Right renal cortex interstitium (tissue), 3 donors: ENCODE measurements around the gene MYH7B. TPM values are rescaled to one million over a fixed set of nuclear protein-coding genes. Genes with fewer than 3 reads are reported as not detected.

Experiments used
- DNase-seq, 3 donors: peaks; one replicate each; pipeline ENCODE4 v3.0.0-alpha.2; 2013; ENCODE audit warnings: low read depth in 3 of 3, low spot score in 2 of 3
- polyA plus RNA-seq, 3 donors: library from polyadenylated mRNA; unstranded; fragments of 120-200 nt; gene quantifications; one replicate each; pipeline ENCODE4 v1.2.1, GENCODE V29; 2013; ENCODE audit not compliant: insufficient read length in 3 of 3

Gene MYH7B
- polyA plus RNA-seq, 3 donors: 0.65 to 0.90 (median 0.88) TPM

DNA sequence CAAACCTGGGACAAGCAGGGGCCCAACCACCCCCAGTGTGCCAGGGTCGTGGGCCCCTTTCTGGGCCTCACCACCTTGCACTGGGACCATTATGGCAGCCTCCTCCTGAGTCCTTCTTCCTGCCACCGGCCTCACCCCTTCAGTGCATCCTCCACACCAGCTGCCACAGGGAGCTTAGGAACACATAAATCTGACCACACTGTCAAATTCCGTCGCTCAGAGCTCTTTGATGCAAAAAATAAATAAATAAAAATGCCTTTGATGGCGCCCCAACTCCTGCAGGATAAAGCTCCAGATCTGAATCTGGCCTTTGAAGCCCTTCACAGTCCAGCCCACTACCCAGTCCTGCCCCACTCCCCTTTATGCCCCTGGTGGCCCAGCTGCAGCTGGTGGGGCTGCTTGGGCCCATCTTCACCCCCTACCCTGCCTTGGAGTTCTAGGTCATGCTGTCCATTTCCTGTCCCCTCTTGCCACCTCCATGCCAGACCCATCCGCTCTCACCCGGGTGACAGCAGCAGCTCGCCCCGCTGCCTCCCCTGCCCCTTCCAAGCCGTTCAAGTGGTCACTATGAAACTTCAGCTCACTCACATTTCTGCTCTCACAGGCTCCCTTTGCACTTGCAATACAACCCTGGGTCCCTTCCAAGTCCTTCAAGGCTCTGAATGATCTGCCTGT is 16.0 kb downstream of the MYH7B start:
- no peak for DNase-seq

DNA sequence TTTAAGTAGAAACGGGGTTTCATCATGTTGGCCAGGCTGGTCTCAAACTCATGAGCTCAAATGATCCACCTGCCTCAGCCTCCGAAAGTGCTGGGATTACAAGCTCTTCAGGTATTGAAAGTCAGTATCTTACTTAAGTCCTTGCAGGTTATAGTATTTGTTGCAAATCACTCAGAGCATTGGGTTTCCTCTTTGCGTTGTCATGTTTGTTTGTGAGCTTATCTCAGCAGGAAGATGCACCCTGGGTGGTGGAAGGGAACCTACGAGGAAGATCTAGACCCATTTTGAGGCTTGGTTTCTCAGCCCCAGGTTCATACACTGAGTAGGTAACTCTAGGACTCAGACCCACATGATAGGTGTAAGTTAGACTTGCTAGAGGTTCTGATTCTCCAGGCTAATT is 18.6 kb downstream of the MYH7B start:
- no peak for DNase-seq

DNA sequence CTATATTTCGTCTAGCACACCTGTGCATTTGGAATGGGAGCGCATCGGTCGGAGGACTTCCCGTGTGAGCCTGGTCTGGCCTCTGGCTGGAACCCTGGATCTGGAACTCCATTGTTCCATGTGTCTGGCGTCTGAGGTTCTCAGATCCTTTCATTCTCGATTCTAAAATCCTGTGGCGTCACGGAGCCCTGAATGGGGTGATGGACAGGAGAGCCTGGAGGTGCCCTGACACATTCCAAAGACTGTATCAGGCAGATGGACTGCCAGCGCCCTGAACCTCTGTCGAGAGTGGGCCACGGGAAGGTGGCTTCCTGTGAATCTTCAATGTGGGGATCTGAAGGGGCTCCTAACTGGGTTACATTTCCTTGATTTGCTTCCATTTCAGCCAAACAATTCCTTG is 20.6 kb downstream of the MYH7B start:
- DNase-seq: no peak

DNA sequence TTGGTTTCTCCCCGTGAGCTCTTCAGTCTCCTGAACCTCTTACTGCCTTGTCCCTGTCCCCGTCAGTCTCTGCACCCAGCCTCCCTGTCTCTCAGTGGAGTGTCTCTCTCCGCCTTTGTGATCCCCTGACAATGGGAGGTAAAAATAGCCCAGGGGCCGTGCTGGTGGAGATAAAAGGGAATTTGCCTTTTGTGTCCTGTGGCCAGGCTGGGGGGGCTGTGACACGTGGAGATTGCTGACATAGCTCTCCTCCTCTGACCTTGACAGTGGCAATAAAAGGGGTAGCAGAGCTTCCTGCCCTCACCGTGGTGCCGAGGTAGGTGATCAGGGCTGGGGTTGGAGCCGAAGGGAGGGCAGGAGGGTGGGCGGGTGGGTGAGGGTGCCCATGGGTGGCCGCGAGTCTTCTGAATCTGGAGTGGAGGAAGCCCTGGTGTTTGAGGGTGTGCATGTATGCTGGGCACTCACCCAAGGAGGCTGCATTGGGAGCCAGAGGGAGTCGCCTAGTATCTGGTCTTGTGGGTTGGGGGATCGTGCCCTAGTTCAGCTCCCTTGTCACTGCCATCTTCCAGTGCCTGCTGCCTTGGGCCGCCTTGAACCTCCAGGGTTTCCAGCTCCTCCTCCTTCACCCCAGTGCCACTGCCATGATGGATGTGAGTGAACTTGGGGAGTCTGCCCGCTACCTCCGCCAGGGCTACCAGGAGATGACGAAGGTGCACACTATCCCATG is 21.9 kb downstream of the MYH7B start:
- no peak for DNase-seq

DNA sequence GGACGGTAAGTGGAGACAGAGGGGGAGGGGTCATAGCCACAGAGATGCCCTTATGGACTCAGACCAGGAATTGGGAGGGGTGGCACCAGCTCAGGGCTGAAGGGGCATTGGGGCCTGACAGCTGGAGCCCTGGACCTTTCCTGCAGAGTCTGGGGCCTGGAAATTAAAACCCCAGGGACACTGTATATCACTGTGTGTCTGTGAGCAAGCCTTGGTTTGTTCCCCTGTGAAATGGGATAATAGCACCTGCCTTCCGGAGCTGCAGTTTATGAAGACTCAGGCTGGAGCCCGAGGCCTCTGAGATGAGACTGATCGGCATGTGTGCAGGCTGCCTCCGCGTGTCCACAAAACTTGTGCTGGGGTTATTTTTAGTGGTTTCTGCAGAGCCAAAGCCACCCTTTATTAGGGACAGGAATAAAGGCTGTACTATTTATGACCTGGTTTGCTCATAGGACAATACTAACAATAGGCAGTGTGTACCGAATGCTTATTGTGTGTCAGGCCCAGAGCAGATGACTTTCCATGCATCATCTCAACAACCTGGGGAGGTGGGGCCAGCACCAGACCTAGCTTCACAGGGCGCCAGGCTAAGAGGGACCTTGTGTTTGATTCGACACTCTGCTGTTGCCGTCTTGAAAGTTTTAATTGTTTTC is 22.6 kb downstream of the MYH7B start:
- DNase-seq: no peak

DNA sequence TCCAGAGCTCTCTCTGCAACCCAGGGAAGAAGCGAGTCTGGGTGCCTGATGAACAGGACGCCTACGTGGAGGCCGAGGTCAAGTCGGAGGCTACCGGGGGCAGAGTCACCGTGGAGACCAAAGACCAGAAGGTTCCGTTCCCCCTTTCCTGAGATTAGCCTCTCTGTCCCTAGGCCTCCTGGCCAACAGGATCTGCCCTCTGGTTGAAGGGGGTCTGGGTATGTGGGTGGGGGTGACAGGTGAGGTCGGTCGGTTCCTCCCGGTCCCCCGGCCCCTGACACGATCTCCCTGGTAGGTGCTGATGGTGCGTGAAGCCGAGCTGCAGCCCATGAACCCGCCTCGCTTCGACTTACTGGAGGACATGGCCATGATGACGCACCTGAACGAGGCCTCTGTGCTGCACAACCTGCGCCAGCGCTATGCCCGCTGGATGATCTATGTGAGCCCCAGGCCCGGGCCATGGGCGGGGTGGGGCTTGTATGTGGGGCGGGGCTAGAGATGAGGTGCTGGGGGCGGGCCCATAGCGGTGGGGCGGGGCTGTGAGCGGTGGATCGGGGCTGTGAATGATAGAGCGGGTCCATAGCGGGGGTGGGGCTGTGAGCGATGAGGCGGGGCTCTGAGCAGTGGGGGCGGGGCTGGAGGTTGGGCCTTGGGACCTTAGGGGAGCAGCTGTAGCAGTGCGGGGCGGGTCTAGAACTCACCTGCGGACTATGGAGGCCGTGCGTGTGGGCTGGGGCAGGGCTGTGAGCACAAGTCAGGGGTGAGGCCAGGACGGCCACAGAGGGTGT is 23.9 kb downstream of the MYH7B start:
- no peak for DNase-seq

DNA sequence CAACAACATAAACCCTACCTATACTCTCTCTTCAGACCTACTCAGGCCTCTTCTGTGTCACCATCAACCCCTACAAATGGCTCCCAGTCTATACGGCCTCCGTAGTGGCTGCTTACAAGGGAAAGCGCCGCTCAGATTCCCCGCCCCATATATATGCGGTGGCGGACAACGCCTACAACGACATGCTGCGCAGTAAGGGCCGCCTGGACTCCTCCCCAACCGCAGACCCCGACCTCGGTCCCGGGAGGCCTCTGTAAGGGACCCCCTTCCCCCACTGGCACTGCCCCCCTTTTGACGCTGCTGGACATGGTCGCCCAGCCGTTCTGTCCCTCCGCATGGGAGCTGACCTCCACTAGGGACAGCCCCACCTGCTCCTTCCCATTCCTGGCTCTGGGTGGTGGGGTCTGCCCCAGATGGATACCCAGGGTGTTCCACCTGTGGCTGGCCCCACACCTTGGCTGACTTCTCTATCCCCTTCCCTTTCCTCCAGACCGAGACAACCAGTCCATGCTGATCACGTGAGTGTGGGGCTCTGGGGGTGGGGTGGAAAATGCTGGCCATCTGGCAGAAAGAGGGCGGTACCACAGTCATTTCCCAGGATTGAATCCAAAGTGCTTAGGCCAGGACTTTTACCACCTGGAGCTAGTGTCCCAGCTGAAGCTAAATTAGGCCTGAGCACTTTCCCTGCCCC is 25.0 kb downstream of the MYH7B start:
- no peak for DNase-seq

DNA sequence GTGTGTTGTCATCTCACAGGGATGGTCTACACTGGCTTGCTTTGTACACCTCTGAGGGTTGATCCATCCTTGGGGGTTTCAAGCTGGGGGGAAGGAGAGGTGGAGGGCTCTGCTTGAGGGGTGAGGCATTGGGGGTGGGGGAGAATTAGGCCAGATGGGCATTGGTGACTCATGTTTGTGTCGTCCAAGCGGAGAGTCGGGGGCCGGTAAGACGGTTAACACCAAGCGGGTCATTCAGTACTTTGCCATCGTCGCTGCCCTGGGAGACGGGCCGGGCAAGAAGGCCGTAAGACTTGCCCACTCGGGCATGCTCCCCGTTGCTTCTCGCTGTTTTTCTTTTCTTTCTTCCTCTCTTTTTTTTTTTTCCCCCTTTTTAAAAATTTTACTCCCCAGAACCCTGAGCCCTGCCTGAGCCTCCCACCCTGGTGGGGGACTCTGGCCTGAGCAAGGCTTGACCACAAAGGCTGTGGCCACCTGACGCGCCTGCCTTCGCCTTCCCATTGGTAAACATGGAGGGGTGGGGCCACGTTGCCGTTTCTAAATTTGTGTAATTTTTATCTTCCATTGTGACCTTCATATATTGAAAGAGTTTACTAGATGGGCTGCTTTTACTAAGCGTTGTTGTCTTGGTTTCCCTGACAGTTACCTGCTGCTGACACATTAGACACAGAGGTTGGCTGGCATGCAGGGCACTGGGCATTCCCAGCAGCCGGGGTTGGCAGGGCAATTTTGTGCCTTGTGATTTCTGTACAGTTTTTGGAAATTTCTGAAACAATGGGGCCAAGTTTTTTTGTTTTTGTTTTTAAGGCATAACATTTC is 26.8 kb downstream of the MYH7B start:
- no peak for DNase-seq

DNA sequence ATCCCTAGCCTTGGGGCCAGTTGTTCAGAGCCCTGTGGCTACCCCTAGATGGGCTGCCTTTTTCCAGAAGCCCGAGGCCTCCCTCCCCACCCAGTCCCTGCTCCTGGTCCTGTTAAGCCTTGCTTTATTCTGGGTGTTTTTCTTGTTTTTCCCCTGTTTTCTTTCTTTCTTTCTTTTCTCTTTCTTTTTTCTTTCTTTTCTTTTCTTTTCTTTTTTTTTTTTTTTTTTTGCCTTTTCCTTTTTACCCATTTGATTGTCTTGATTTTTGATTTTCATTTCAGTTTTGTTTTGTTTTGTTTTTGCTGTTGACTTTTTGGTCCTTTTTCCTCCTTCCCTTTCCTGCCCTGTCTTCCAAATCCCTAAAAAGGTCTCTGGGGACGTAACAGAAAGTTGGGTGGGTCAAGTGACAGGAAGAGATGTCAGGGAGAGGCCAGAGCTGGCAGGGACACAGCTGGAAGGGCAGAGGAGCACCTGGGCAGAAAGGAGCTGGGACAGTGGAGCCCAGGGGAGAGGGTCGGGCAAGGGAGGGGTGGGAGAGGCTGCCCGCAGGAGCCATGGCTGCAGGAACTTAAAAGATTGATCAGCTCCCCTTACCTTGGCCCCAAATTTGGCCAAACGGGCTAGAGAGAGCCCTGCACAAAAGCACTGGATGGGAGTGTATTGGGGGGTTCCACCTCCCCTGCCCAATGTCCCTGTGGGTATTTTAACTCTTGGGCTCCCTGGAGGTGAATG is 27.6 kb downstream of the MYH7B start:
- DNase-seq: no peak

DNA sequence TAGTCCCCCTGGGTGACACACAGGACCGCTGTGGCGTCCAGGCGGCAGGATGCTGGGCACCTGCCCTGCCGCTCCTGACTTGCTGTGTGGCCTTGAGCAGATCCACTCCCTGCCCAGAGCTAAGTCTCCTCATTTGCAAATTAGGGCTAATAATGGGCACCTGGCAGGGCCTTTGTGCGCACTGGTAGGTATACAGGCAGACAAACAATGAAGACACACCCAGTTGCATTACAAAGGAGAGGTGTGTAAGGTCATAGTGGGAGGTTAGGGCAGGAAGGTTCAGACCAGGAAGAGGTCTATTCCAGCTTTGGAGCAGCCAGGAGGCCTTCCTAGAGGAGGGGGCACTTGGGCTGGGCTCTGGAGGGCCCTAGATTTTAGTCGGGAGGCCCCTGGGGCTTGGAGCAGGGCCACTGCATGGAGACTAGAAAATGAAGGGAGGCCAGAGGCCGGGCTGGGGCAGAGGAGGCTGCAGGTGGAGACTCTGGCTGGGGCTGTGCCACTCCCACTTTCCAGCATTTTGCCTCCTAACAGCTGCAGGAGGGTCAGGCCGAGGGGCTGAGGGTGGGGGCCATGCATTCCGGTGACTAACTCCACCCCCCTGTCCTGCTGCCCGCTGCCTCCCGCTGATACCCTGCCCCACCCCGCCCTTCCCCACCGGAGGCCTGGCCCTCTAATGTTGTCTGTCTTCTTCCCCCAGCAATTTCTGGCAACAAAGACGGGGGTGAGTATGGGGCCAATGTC is 28.5 kb downstream of the MYH7B start:
- DNase-seq: no peak

DNA sequence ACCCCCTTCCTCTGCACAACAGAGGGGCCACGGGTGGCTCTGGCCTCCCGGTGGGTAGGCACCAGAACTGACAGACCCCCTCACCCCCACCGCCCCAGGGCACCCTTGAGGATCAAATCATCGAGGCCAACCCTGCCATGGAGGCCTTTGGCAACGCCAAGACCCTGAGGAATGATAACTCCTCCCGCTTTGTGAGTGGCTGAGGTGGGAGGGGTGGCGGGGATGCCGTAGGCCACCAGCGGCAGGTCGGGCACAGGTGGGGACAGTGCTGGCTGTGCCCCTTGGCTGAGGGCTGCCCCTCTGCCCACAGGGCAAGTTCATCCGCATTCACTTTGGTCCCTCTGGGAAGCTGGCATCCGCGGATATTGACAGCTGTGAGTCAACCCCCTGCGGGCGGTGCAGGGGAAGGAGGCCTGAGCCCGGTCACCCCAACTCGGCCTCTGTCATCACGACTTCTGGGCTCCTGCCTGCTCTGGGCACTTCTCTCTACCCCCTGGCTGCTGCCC is 29.1 kb downstream of the MYH7B start:
- no peak for DNase-seq

DNA sequence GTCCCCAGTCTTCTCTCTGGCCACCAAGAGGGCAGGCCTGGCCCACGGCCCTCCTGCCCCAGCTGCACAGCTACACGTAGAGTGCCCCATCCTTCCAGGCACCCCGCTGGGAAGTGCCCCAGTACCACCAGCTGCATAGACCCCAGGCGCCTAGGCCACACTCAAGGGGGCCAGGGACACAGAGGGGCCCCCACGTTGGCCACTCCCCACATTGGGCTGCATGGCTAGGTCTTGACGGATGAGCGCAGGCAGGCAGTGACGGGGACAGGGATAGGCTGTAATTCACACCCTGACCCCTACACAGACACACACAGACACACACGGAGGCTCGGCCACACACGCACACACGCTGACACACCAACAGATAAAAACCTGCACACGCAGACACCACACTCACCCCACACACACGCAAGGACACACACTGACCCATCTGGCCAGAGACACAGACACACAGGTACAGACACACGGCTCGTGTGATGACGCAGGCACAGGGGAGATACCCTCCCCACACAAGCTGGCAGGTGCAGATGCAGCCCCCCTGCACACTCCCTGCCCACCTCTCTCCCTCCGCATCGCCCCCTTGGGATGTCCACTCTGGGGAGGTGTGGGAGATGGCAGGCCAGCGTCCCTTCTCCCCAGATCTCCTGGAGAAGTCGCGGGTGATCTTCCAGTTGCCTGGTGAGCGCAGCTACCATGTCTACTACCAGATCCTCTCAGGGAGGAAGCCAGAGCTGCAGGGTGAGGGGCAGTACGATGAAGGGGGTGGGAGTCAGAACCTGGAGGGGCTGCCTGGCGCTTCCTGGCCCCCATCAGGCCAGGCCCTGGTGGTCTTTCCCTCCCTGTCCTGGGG is 30.0 kb downstream of the MYH7B start:
- no peak for DNase-seq

DNA sequence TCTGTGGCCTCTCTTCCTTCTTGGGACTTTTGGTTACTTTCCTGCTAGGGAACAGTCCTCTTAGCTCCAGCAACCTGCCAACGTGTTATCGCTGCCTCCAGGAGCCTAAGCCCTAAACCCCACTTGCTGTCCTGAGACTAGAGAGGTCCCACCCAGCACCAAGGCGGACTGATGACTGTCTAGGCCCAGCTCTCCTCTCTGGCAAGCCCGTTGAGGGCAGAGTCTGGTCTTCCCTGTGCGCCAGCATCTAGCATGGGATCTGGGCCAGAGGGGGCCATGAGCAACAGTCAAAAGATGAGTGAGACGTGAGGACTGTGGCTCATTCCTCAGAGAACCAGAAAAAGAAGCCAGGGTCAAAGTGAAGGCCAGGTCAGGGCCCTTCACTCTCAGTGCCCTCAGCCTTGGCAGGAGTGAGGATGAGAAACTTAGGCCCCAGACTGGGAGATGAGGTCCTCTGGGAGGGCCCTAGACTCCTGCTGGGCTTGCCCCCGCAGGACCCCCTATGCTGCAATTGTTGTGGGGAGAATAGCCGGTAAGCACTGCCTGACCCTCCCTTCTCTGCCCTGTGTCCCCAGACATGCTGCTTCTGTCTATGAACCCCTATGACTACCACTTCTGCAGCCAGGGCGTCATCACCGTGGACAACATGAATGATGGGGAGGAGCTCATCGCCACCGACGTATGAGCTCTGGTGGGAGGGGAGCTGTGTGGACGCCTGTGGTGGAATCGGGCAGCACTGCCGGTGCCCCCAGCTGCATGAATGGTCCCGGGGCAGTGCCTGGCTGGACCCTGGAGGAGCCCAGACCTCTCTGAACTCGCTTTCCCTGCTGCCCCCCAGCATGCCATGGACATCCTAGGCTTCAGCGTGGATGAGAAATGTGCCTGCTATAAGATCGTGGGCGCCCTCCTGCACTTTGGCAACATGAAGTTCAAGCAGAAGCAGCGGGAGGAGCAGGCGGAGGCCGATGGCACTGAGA is 30.9 kb downstream of the MYH7B start:
- no peak for DNase-seq

DNA sequence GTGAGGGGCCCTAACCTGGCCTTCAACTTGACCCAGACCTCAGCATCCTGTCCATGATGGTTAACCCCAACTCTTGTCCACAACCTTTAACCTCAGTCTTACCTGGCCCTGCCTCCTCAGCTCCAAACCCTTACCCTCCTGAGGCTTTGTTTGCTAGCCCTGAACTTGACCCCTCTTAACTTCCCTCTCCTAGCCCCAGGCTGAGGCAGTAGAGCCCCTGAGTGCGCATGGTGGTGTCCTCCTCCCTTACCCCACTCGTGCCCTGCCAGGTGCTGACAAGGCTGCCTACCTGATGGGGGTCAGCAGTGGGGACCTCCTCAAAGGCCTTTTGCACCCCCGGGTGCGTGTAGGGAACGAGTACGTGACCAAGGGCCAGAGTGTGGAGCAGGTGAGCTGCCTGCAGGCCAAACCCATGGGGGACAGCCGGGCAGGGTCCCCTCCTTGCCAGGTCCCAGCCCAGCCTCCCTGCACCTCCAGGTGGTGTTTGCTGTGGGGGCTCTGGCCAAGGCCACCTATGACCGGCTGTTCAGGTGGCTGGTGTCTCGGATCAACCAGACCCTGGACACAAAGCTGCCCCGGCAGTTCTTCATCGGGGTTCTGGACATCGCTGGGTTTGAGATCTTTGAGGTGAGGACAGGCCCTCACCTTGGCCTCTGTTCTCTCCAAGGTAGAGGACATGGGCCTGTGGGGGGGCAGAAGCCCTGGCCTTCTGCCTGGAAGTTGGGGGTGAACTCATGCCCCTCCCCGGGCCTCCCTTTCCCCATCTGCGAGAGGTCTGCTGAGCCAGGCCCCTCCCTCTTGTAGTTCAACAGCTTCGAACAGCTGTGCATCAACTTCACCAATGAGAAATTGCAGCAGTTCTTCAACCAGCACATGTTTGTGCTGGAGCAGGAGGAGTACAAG is 31.9 kb downstream of the MYH7B start:
- no peak for DNase-seq

DNA sequence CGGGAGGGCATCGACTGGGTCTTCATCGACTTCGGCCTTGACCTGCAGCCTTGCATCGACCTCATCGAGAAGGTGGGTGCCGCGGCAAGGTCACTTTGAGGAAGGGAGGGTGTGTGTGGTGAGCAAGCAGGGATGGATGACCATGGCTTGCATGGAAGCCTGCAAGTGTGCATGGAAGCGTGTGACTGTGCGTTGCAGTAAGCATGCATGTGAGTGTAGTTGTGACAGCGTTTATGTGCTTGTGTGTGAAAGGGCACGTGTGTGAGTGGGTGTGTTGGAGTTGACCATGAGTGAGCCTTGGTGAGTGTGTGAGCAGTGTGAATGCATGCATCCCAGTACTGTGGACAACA is 32.5 kb downstream of the MYH7B start:
- no peak for DNase-seq
